SU-DHL-6 (cell line): ENCODE measurements around the gene NHLRC2.

ENCODE experiments used
- CTCF ChIP-seq: fragments of 200-600 bp; sonication (generic); IDR thresholded peaks from one replicate; pipeline ENCODE4 v1.5.1; 2017; ENCODE audit warnings: antibody characterized with exemption, mild to moderate bottlenecking, low read length, moderate library complexity; ENCODE audit not compliant: insufficient read depth, poor library complexity, severe bottlenecking
- EZH2phosphoT487 ChIP-seq: fragments of 200-600 bp; sonication (generic), shearing (Covaris generic); conservative IDR thresholded peaks from 2 replicates; pipeline ENCODE4 v1.6.1; 2018; ENCODE audit warnings: mild to moderate bottlenecking, antibody characterized with exemption, low read length, moderate library complexity, mixed read lengths

DNA sequence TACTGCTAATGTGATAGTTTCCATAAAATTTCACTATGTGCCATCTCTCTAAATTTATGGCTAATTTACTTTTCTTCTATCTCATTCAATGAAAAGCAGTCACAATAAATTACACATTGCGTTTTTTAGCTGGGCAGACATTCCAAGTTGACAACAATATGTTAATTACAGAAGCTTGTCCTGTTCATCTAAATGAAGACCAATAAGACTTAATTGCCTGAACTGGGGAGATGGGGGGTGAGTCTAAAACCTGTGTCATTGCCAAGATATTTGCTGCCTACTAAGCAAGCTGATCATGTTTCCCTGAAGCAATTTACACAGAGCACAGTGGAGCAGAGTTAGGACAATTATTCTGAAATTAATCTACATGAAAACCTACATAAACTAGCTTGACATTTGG is 99.9 kb downstream of the NHLRC2 start:
- no peak for TF ChIP-seq EZH2phosphoT487
- TF ChIP-seq CTCF: no peak
